ENCODE data around the gene HTT-AS. TPM values are rescaled to one million over a fixed set of nuclear protein-coding genes. Genes with fewer than 3 reads are reported as not detected.

HTT-AS gene
- total RNA-seq, 1 donor from 2014 or later = not detected

GRCh38 chr4:3042226-3042625 lies 32.1 kb downstream of the HTT-AS start:
- ATAC-seq (no peak), DNase-seq (no peak)
- TF ChIP-seq, protein P1, sequence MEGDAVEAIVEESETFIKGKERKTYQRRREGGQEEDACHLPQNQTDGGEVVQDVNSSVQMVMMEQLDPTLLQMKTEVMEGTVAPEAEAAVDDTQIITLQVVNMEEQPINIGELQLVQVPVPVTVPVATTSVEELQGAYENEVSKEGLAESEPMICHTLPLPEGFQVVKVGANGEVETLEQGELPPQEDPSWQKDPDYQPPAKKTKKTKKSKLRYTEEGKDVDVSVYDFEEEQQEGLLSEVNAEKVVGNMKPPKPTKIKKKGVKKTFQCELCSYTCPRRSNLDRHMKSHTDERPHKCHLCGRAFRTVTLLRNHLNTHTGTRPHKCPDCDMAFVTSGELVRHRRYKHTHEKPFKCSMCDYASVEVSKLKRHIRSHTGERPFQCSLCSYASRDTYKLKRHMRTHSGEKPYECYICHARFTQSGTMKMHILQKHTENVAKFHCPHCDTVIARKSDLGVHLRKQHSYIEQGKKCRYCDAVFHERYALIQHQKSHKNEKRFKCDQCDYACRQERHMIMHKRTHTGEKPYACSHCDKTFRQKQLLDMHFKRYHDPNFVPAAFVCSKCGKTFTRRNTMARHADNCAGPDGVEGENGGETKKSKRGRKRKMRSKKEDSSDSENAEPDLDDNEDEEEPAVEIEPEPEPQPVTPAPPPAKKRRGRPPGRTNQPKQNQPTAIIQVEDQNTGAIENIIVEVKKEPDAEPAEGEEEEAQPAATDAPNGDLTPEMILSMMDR (IDR thresholded peaks at IDR 0.05) = no peak
- peak overlapping the region; percentile 91 for H3K27ac ChIP-seq
- H3K4me3 ChIP-seq = peak overlapping the region; percentile 60
- peaks cover 32% of the 10 kb centered on the region for H3K4me1 ChIP-seq
- intact Hi-C loops (cut with DNase I) = no loop called here
- H3K36me3 ChIP-seq = no peaks in the 10 kb centered on the region
- H3K9me3 ChIP-seq = no peaks in the 10 kb centered on the region
- no peaks in the 10 kb centered on the region for H3K27me3 ChIP-seq

DNA sequence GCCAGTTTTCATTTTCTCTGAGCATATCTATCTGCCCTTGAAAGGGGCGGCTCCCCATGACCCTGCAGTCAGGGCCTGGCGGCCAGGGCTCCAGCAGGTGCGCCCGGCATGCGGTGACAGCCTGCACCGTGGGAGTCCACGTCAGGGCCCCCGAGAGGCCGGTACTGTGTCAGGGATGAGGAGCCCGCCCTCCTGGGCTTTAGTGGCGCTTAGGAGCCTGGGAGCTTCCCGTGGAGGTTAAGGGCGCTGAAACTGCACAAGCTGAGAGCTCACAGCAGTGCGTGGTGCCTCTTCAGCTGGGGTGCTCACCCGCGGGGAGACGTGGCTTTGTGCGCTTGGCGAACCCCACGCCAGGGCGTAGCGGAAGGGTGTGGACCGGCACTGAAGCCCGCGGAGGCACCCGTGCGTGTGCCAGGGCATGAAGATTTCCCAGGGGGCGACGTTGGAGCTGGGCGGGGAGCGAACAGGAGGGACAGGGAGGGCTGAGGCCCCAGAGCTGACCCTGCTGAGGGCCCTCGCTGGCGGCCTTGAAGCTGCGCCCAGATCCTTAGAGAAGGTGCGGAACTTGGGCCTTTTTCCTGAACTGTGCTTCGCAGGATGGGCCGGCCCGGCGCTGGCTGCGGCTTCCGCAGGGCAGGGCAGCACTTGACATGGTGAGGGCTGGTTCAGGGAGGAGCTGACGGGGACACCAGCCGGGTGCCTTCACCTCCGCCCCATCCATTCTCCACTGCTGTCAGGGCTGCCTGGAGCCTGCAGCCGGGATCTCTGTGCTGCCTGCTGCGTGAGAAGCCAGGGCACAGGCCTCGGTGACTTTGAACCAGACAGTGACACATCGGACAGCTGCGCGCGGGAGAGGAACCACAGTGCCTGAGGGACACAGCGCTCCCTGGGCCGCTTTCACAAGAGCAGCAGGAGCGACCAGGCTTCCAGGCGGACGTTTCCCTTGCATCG lies 32.9 kb downstream of the HTT-AS start:
- H3K27ac ChIP-seq = peak overlapping the region; percentile 91
- peak; percentile 87 for ATAC-seq
- no peaks in the 10 kb centered on the region for H3K36me3 ChIP-seq
- H3K27me3 ChIP-seq = no peaks in the 10 kb centered on the region
- no peaks in the 10 kb centered on the region for H3K9me3 ChIP-seq
- peaks cover 32% of the 10 kb centered on the region for H3K4me1 ChIP-seq
- peak overlapping the region; percentile 60 for H3K4me3 ChIP-seq
- peak; percentile 86 for DNase-seq
- intact Hi-C loops (cut with DNase I) = no loop called here
- TF ChIP-seq, protein P1 (IDR thresholded peaks at IDR 0.05) = no peak

DNA sequence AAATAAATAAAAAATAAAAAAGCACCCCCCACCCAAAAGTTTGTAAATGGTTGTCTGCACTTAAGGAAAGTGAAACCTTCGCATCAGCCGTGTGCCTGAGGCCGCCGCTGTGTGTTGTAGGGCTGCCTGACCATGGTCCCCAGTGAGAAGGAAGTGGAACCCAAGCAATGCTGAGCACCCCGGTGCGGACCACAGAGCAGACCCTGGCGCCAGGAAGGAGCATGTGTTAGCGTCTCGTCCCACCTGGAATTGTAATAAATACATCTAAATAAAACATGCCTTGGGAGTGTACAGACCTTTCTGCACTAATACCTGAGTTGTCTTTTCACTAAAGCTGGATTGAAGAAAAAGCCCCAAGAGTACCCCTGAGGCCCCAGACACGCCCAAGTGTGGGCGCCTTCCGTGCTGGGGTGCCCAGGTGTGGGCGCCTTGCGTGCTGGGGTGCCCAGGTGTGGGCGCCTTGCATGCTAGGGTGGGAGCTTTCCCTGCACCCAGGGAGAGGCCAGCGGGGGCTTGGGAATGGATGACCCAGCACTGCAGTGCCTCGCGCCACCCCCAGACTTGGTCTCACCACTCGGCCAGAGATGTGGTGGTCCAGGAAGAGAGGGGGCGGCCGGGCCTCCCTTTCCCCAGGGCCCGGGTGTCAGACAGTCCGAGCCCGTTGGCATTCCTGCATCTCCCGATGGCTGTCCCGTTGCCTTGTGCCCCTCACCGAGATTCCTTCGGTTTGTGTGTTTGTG lies 33.7 kb downstream of the HTT-AS start:
- Histone ChIP-seq H3K4me1 (peaks cover 32% of the 10 kb centered on the region), H3K4me3 (peak overlapping the region; percentile 60), H3K9me3 (no peaks in the 10 kb centered on the region), H3K27me3 (no peaks in the 10 kb centered on the region), H3K27ac (peak overlapping the region; percentile 91), H3K36me3 (no peaks in the 10 kb centered on the region)
- TF ChIP-seq, protein P1 (IDR thresholded peaks at IDR 0.05) = no peak
- ATAC-seq = no peak
- DNase-seq = no peak
- intact Hi-C loops (cut with DNase I) = no loop called here

DNA sequence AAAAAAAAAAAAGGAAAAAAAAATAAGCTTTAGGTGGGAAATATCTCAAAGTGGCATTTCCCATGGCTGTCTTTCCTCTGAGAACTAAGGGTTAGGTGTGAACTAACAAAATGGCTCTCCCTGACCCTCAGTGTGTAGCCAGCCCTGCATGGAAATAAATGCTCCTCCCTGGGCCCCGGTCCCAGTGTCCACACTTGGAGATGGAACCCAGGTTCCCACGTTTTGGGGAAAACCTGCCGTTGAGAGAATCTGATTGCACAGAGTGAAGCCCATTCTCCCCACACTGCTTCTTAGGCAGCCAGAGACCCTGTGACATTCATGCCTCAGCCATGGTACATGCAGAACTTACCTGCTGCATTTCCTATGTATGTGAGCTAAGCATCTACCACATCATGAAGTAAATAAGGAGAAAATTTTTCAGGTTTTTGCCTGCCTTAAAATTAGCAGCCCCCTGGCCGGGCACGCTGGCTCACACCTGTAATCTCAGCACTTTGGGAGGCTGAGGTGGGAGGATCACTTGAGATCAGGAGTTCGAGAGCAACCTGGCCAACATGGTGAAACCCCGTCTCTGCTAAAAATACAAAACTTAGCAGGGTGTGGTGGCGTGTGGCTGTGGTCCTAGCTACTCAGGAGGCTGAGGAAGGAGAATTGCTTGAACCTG lies 34.5 kb downstream of the HTT-AS start:
- ATAC-seq = no peak

GRCh38 chr4:3037957-3038461 lies 36.3 kb downstream of the HTT-AS start:
- peaks cover 26% of the 10 kb centered on the region for H3K4me1 ChIP-seq
- intact Hi-C loops (cut with DNase I) = no loop called here
- DNase-seq (no peak), ATAC-seq (no peak)
- no peaks in the 10 kb centered on the region for H3K27me3 ChIP-seq
- H3K9me3 ChIP-seq = no peaks in the 10 kb centered on the region
- peak overlapping the region; percentile 6 for H3K4me3 ChIP-seq
- TF ChIP-seq, protein P1 (IDR thresholded peaks at IDR 0.05) = no peak
- H3K27ac ChIP-seq = no peak overlapping the region
- H3K36me3 ChIP-seq = no peaks in the 10 kb centered on the region

More for the DNA sequence above, 34.5 kb downstream of the HTT-AS start:
- Histone ChIP-seq H3K36me3 (no peaks in the 10 kb centered on the region), H3K27ac (no peak overlapping the region), H3K27me3 (no peaks in the 10 kb centered on the region), H3K9me3 (no peaks in the 10 kb centered on the region), H3K4me3 (no peak overlapping the region), H3K4me1 (peaks cover 32% of the 10 kb centered on the region)
- no peak for DNase-seq
- TF ChIP-seq, protein P1 (IDR thresholded peaks at IDR 0.05) = no peak
- intact Hi-C loops (cut with DNase I) = no loop called here
